ENCODE measurements around the gene CASK. TPM values are rescaled to one million over a fixed set of nuclear protein-coding genes. Genes with fewer than 3 reads are reported as not detected.

The CASK gene
- total RNA-seq, 1 donor from 2014 or later: 43.0 TPM

GRCh38 chrX:41730081-41730480 lies 193.3 kb downstream of the CASK start:
- H3K9me3 Mint-ChIP-seq (ENCODE audit: unreplicated experiment): no peaks in the 10 kb centered on the region
- no peak for DNase-seq (ENCODE audit: extremely low spot score, unreplicated experiment)
- no peaks in the 10 kb centered on the region for H3K36me3 Mint-ChIP-seq (ENCODE audit: unreplicated experiment)
- TF ChIP-seq CTCF (IDR thresholded peaks at IDR 0.05): no peak
- peaks cover 2% of the 10 kb centered on the region for H3K4me1 Mint-ChIP-seq (ENCODE audit: unreplicated experiment)
- no peaks in the 10 kb centered on the region for H3K27me3 Mint-ChIP-seq (ENCODE audit: unreplicated experiment)
- H3K4me3 Mint-ChIP-seq (ENCODE audit: unreplicated experiment): no peak overlapping the region
- no peak overlapping the region for H3K27ac Mint-ChIP-seq (ENCODE audit: unreplicated experiment)

GRCh38 chrX:41728125-41728524 lies 195.2 kb downstream of the CASK start:
- no peak for TF ChIP-seq CTCF (IDR thresholded peaks at IDR 0.05)
- no peak overlapping the region for H3K27ac Mint-ChIP-seq (ENCODE audit: unreplicated experiment)
- no peaks in the 10 kb centered on the region for H3K4me1 Mint-ChIP-seq (ENCODE audit: unreplicated experiment)
- no peak for DNase-seq (ENCODE audit: extremely low spot score, unreplicated experiment)
- no peaks in the 10 kb centered on the region for H3K9me3 Mint-ChIP-seq (ENCODE audit: unreplicated experiment)
- no peak overlapping the region for H3K4me3 Mint-ChIP-seq (ENCODE audit: unreplicated experiment)
- no peaks in the 10 kb centered on the region for H3K27me3 Mint-ChIP-seq (ENCODE audit: unreplicated experiment)
- no peaks in the 10 kb centered on the region for H3K36me3 Mint-ChIP-seq (ENCODE audit: unreplicated experiment)

GRCh38 chrX:41723826-41724225 lies 199.5 kb downstream of the CASK start, which contains the start of gene GPR82:
GPR82 (plus strand) TSS chrX:41724181; CDS start chrX:41727027, 2,846 bp downstream.
- peaks cover 8% of the 10 kb centered on the region for H3K9me3 Mint-ChIP-seq (ENCODE audit: unreplicated experiment)
- H3K27ac Mint-ChIP-seq (ENCODE audit: unreplicated experiment): no peak within 1 kb of the TSS
- peaks cover 11% of the 10 kb centered on the region for H3K36me3 Mint-ChIP-seq (ENCODE audit: unreplicated experiment)
- TF ChIP-seq CTCF (IDR thresholded peaks at IDR 0.05): no peak
- no peak for DNase-seq (ENCODE audit: extremely low spot score, unreplicated experiment)
- no peaks in the 10 kb centered on the region for H3K4me1 Mint-ChIP-seq (ENCODE audit: unreplicated experiment)
- no peaks in the 10 kb centered on the region for H3K27me3 Mint-ChIP-seq (ENCODE audit: unreplicated experiment)
- no peak within 1 kb of the TSS for H3K4me3 Mint-ChIP-seq (ENCODE audit: unreplicated experiment)

GRCh38 chrX:41722816-41723618 lies 200.3 kb downstream of the CASK start:
- Mint-ChIP-seq H3K27me3 (ENCODE audit: unreplicated experiment) (no peaks in the 10 kb centered on the region), H3K36me3 (ENCODE audit: unreplicated experiment) (peaks cover 14% of the 10 kb centered on the region), H3K9me3 (ENCODE audit: unreplicated experiment) (peaks cover 8% of the 10 kb centered on the region), H3K4me1 (ENCODE audit: unreplicated experiment) (no peaks in the 10 kb centered on the region), H3K4me3 (ENCODE audit: unreplicated experiment) (no peak overlapping the region), H3K27ac (ENCODE audit: unreplicated experiment) (no peak overlapping the region)
- DNase-seq (ENCODE audit: extremely low spot score, unreplicated experiment): no peak
- no peak for TF ChIP-seq CTCF (IDR thresholded peaks at IDR 0.05)

GRCh38 chrX:41722214-41722613 lies 201.1 kb downstream of the CASK start:
- peaks cover 9% of the 10 kb centered on the region for H3K9me3 Mint-ChIP-seq (ENCODE audit: unreplicated experiment)
- no peaks in the 10 kb centered on the region for H3K4me1 Mint-ChIP-seq (ENCODE audit: unreplicated experiment)
- H3K27me3 Mint-ChIP-seq (ENCODE audit: unreplicated experiment): no peaks in the 10 kb centered on the region
- no peak overlapping the region for H3K27ac Mint-ChIP-seq (ENCODE audit: unreplicated experiment)
- no peak for DNase-seq (ENCODE audit: extremely low spot score, unreplicated experiment)
- peaks cover 14% of the 10 kb centered on the region for H3K36me3 Mint-ChIP-seq (ENCODE audit: unreplicated experiment)
- TF ChIP-seq CTCF (IDR thresholded peaks at IDR 0.05): no peak
- H3K4me3 Mint-ChIP-seq (ENCODE audit: unreplicated experiment): no peak overlapping the region
